Activated B cell treated with CpG ODN at 0.5 μM for 24 hours (primary cell): ENCODE measurements around the gene CHDH. TPM values are rescaled to one million over a fixed set of nuclear protein-coding genes. Genes with fewer than 3 reads are reported as not detected.

Experiments used
- ATAC-seq: fragments of 200-7000 bp; cut with Tn5 transposase; one replicate; pipeline ENCODE4 v1.10.0; 2021; ENCODE audit warnings: low read depth, mild to moderate bottlenecking, moderate library complexity
- CTCF ChIA-PET: fragments of 350-600 bp; sonication (Branson Sonifier 250); formaldehyde crosslinking; loops from one replicate; lab custom pipeline; 2021; ENCODE audit warnings: antibody characterized with exemption; lab: Charles Lee
- POLR2A ChIA-PET: fragments of 350-600 bp; sonication (Branson Sonifier 250); formaldehyde crosslinking; loops from one replicate; lab custom pipeline; 2021; ENCODE audit warnings: antibody characterized with exemption; lab: Charles Lee
- DNase-seq: peaks from one replicate; pipeline ENCODE4 v3.0.0; 2022
- H3K27ac Mint-ChIP-seq: one replicate; pipeline ENCODE4 v1.8.0; 2020; ENCODE audit warnings: mixed read lengths
- H3K27me3 Mint-ChIP-seq: one replicate; pipeline ENCODE4 v1.8.0; 2021; ENCODE audit warnings: mixed read lengths
- H3K36me3 Mint-ChIP-seq: one replicate; pipeline ENCODE4 v1.8.0; 2021; ENCODE audit warnings: low read depth, mixed read lengths
- H3K4me1 Mint-ChIP-seq: one replicate; pipeline ENCODE4 v1.8.0; 2021; ENCODE audit warnings: mixed read lengths
- H3K4me3 Mint-ChIP-seq: one replicate; pipeline ENCODE4 v1.8.0; 2020; ENCODE audit warnings: mild to moderate bottlenecking, mixed read lengths
- H3K9me3 Mint-ChIP-seq: one replicate; pipeline ENCODE4 v1.8.0; 2020; ENCODE audit warnings: mixed read lengths
- CTCF ChIP-seq: fragments of 200-600 bp; IDR thresholded peaks from one replicate; pipeline ENCODE4 v1.8.0; 2022; ENCODE audit warnings: antibody characterized with exemption, mild to moderate bottlenecking
- intact Hi-C: fragments of 100-400 bp; cut with micrococcal nuclease; formaldehyde crosslinking; loops from one replicate; pipeline ENCODE4 v1.15.1; 2024
- total RNA-seq: library from RNA; stranded (reverse); gene quantifications from 2 replicates; pipeline ENCODE4 v1.2.3, GENCODE V29; 2022

The CHDH gene
- total RNA-seq, 1 donor from 2014 or later: 6.0 TPM

- intact Hi-C loops: no loop called here
- ATAC-seq (no peak), DNase-seq (no peak)
- POLR2A ChIA-PET: no interaction called here
- H3K4me1 Mint-ChIP-seq: peaks cover 22% of the 10 kb centered on the region
- H3K9me3 Mint-ChIP-seq: no peaks in the 10 kb centered on the region
- H3K36me3 Mint-ChIP-seq: no peaks in the 10 kb centered on the region
- CTCF ChIA-PET: no interaction called here
- no peak for TF ChIP-seq CTCF
- no peak overlapping the region for H3K4me3 Mint-ChIP-seq
- no peaks in the 10 kb centered on the region for H3K27me3 Mint-ChIP-seq
- no peak overlapping the region for H3K27ac Mint-ChIP-seq
These were observed 68.1 kb downstream of the CHDH start for GRCh38 chr3:53778153-53778552.

GRCh38 chr3:53777468-53777867 is 68.8 kb downstream of the CHDH start:
- POLR2A ChIA-PET: no interaction called here
- Mint-ChIP-seq H3K27ac (no peak overlapping the region), H3K4me3 (no peak overlapping the region), H3K4me1 (peaks cover 22% of the 10 kb centered on the region), H3K9me3 (no peaks in the 10 kb centered on the region), H3K36me3 (no peaks in the 10 kb centered on the region), H3K27me3 (no peaks in the 10 kb centered on the region)
- no peak for TF ChIP-seq CTCF
- CTCF ChIA-PET: no interaction called here
- no peak for ATAC-seq
- no peak for DNase-seq
- intact Hi-C loops: no loop called here

GRCh38 chr3:53776494-53777101 is 69.6 kb downstream of the CHDH start:
- no peak overlapping the region for H3K27ac Mint-ChIP-seq
- peaks cover 22% of the 10 kb centered on the region for H3K4me1 Mint-ChIP-seq
- TF ChIP-seq CTCF: no peak
- no peaks in the 10 kb centered on the region for H3K36me3 Mint-ChIP-seq
- no peak for DNase-seq
- no peaks in the 10 kb centered on the region for H3K9me3 Mint-ChIP-seq
- ChIA-PET CTCF (no interaction called here), POLR2A (interaction anchor here (2.0 kb wide), 1 partner anchor 26 kb away, joined by 5 read pairs; no protein-coding TSS in a partner anchor)
- intact Hi-C loops: no loop called here
- no peaks in the 10 kb centered on the region for H3K27me3 Mint-ChIP-seq
- H3K4me3 Mint-ChIP-seq: no peak overlapping the region
- no peak for ATAC-seq

- DNase-seq: no peak
- H3K9me3 Mint-ChIP-seq: no peaks in the 10 kb centered on the region
- no peak for TF ChIP-seq CTCF
- ATAC-seq: no peak
- POLR2A ChIA-PET: interaction anchor here (2.0 kb wide), 1 partner anchor 26 kb away, joined by 5 read pairs; no protein-coding TSS in a partner anchor
- CTCF ChIA-PET: no interaction called here
- intact Hi-C loops: no loop called here
- H3K36me3 Mint-ChIP-seq: no peaks in the 10 kb centered on the region
- H3K27me3 Mint-ChIP-seq: no peaks in the 10 kb centered on the region
- H3K4me3 Mint-ChIP-seq: no peak overlapping the region
- peaks cover 22% of the 10 kb centered on the region for H3K4me1 Mint-ChIP-seq
- no peak overlapping the region for H3K27ac Mint-ChIP-seq
These were observed 70.4 kb downstream of the CHDH start for GRCh38 chr3:53775834-53776251.

GRCh38 chr3:53775018-53775417 is 71.2 kb downstream of the CHDH start:
- DNase-seq (no peak), ATAC-seq (no peak)
- ChIA-PET POLR2A (interaction anchor here (2.0 kb wide), 1 partner anchor 25 kb away, joined by 5 read pairs; no protein-coding TSS in a partner anchor), CTCF (interaction anchor here (1.2 kb wide), 1 partner anchor 31 kb away, joined by 3 read pairs; no protein-coding TSS in a partner anchor)
- no peaks in the 10 kb centered on the region for H3K9me3 Mint-ChIP-seq
- no peak overlapping the region for H3K4me3 Mint-ChIP-seq
- TF ChIP-seq CTCF: no peak
- H3K4me1 Mint-ChIP-seq: peaks cover 22% of the 10 kb centered on the region
- no peaks in the 10 kb centered on the region for H3K27me3 Mint-ChIP-seq
- H3K27ac Mint-ChIP-seq: peak overlapping the region; percentile 13
- no peaks in the 10 kb centered on the region for H3K36me3 Mint-ChIP-seq
- intact Hi-C loops: no loop called here
